HG02884 (cell line): ENCODE results near the gene AQP3.
"Not testable (repeated sequence)": the region's sequence is repeated elsewhere in the genome, so short reads cannot be mapped to it uniquely, and the experiment has no call there.

Experiments used
- ATAC-seq: cut with Tn5 transposase; IDR thresholded peaks from one replicate; pipeline ENCODE4 v1.9.1; 2021; ENCODE audit warnings: mild to moderate bottlenecking, moderate library complexity; ENCODE audit not compliant: unreplicated experiment

AQP3 gene

GRCh38 chr9:33465596-33466564, 18.5 kb upstream of the AQP3 start:
- no peak for ATAC-seq

- no peak for ATAC-seq
Measured at GRCh38 chr9:33465096-33465495, 17.7 kb upstream of the AQP3 start.

GRCh38 chr9:33464045-33464636, 16.7 kb upstream of the AQP3 start:
- no peak for ATAC-seq

- no peak for ATAC-seq
Measured at GRCh38 chr9:33463151-33463550, 15.8 kb upstream of the AQP3 start.

- ATAC-seq, result no peak
Measured at GRCh38 chr9:33461492-33461891, 14.1 kb upstream of the AQP3 start.

- ATAC-seq, result no peak
Measured at GRCh38 chr9:33460854-33461253, 13.5 kb upstream of the AQP3 start.

GRCh38 chr9:33459115-33459514, 11.7 kb upstream of the AQP3 start:
- no peak for ATAC-seq

- peak; percentile 41 for ATAC-seq
Measured at GRCh38 chr9:33458444-33458843, 11.1 kb upstream of the AQP3 start.

GRCh38 chr9:33455945-33456344, 8.6 kb upstream of the AQP3 start:
- no peak for ATAC-seq

- not testable (repeated sequence) for ATAC-seq
Measured at GRCh38 chr9:33455456-33455855, 8.1 kb upstream of the AQP3 start.

- ATAC-seq, result not testable (repeated sequence)
Measured at GRCh38 chr9:33454661-33455026, 7.3 kb upstream of the AQP3 start.

GRCh38 chr9:33453999-33454660, 6.7 kb upstream of the AQP3 start:
- ATAC-seq, result no peak

- ATAC-seq, result no peak
Measured at GRCh38 chr9:33453286-33453860, 6.0 kb upstream of the AQP3 start.

GRCh38 chr9:33452828-33453271, 5.5 kb upstream of the AQP3 start:
- ATAC-seq, result peak; percentile 54

GRCh38 chr9:33450621-33451146, 3.3 kb upstream of the AQP3 start:
- ATAC-seq, result no peak

- ATAC-seq, result no peak
Measured at GRCh38 chr9:33449715-33450114, 2.3 kb upstream of the AQP3 start.

- no peak for ATAC-seq
Measured at GRCh38 chr9:33447799-33448553, 583 bp upstream of the AQP3 start.

GRCh38 chr9:33446240-33446945, 1.0 kb downstream of the AQP3 start:
- ATAC-seq, result peak; percentile 84

- no peak for ATAC-seq
Measured at GRCh38 chr9:33445389-33446239, 1.8 kb downstream of the AQP3 start.
